SU-DHL-6 (cell line): ENCODE results near the gene ELMO1.

Source experiments
- CTCF ChIP-seq: fragments of 200-600 bp; sonication (generic); IDR thresholded peaks from one replicate; pipeline ENCODE4 v1.5.1; 2017; ENCODE audit warnings: antibody characterized with exemption, mild to moderate bottlenecking, low read length, moderate library complexity; ENCODE audit not compliant: insufficient read depth, poor library complexity, severe bottlenecking
- EZH2phosphoT487 ChIP-seq: fragments of 200-600 bp; sonication (generic), shearing (Covaris generic); conservative IDR thresholded peaks from 2 replicates; pipeline ENCODE4 v1.6.1; 2018; ENCODE audit warnings: mild to moderate bottlenecking, antibody characterized with exemption, low read length, moderate library complexity, mixed read lengths

GRCh38 chr7:37074370-37074769, 374.3 kb downstream of the ELMO1 start:
- TF ChIP-seq CTCF (no peak), EZH2phosphoT487 (no peak)
